Measurements from ENCODE around the gene RNF146. TPM values are rescaled to one million over a fixed set of nuclear protein-coding genes. Genes with fewer than 3 reads are reported as not detected.
"Not testable (repeated sequence)": the region's sequence is repeated elsewhere in the genome, so short reads cannot be mapped to it uniquely, and the experiment has no call there.

Gene RNF146
- polyA plus RNA-seq, 4 donors: 75.9 to 92.1 (median 91.1) TPM

DNA sequence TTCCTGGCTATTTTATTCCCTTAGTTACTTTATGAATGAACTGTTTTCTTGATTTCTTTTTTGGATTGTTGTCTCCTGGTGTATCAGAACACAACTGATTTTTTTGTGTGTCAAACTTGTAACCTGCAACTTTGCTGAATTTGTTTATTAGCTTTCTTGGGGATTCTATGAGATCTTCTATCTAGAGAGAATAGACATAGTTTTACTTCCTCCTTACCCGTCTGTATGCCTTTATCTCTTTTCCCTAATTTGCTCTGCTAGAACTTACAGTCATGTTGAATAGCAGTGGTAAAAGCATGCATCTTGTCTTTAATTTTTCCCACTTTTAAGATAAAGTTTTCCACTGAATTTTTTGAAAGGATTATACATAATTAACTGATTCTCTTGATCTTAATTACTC lies 13.2 kb downstream of the RNF146 start:
- DNase-seq (ENCODE audit: low read depth in 4 of 4, low spot score in 3 of 4): no peak

DNA sequence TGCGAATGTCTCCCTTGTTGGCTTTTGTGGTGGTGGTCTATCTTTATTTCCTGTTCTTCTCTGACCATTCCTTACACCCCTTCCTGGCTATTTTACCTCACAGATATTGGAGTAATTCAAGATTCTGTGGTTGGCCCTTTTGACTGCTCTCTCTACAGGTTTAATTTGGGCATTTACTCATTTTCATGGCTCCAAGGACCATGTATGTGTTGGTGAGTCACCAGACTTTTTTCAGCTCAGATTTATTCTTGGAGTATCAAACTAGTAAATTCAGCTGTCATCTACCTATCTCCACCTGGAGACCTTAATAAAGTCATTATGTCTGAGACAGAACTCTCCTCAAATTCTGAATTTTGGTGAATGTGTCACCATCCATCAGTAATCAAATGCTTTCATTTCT lies 15.5 kb downstream of the RNF146 start:
- DNase-seq (ENCODE audit: low read depth in 4 of 4, low spot score in 3 of 4): no peak

DNA sequence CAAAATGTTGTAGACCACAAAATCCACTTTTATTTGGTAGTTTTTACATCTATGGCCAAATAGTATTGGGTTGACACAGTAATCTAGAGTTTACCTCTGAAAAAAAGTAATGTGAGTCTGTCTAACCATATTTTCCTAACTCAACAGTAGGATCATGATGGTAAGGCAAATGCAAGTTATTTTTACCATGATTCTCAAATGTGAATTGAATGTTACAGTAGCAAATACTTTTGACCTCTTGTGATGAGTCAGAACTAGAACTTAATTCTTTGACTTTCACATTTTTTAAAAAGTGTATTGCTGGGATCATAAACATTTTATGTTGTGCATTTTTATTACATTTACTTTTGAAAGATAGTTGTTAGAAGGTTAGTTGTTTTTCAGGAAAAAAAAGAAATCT lies 22.0 kb downstream of the RNF146 start:
- DNase-seq (ENCODE audit: low read depth in 4 of 4, low spot score in 3 of 4): no peak

DNA sequence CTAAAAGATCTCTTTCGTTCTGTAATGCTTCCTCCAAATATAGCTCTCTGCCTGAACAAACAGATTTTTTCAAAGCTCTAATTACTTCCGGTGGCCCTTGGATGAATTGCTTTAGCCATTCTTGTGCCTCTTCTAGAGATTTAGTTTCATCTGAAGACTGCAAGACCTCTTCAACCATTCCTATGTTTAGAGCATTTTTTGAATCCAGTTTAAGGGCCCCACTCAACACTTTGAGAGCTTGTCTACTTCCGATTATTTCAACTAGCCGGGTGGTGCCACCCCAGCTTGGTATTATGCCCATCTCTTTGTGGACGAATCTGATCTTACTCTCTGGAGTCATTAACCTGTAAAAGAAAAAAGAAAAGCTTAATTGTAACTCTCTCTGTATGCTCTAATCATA lies 23.3 kb downstream of the RNF146 start:
- no peak for DNase-seq (ENCODE audit: low read depth in 4 of 4, low spot score in 3 of 4)

DNA sequence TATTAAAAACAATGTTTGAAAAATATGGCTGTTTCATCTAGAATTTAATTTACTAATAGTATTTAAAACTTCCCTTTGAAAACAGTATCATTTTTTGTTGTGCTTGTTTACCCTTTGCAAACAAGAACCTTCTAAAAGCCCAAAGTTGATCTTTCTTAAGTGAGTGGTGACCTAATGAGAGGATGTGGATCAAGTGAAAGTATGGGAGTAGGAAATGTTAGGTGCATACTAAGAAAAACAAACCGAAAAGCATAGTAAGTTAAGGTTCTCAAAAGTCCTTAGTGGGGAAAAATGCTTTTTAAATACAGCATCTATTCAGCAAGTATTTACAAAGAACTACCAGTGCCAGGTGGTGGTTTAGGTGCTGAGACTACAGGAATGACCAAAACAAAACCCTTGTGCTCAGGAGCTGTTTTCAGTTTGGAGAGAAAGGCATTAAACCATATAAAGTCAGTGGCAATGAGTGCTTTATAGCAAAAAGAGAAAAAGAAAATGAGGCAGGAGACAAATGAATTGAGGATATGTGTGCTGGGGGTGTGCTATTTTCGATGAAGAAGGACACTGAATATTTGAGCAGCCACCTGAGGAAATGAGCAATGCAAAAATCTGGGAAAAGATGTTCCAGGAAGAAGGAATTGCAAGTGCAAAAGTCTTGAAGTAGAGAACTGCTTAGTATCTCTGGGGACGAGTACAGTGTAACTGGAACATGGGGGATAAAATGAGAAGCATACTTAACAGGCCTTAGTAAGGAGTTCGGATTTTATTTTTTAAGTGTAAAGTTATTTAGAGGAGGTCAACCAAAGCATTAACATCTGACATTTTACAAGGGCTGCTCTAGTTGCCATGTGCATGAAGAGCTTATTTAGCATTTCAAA lies 24.0 kb downstream of the RNF146 start:
- no peak for DNase-seq (ENCODE audit: low read depth in 4 of 4, low spot score in 3 of 4)

DNA sequence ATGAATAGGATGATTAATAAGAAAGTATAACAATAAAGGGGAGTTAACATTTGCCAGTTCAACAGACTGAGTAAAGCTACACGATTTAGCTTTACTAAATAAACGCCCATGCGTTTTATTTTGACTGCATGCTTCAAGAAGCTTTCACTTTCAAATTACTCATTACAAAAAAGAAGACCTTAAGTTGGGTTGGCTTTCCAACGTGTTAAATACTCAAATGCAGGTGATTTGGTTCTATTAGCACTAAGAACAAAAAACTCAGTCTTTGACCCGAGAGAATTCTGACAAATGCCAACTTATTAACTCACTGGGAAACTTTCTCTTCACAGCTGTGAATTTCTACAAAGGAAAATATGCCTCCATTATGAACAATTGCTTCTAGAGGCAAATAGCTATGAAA lies 24.8 kb downstream of the RNF146 start:
- no peak for DNase-seq (ENCODE audit: low read depth in 4 of 4, low spot score in 3 of 4)

DNA sequence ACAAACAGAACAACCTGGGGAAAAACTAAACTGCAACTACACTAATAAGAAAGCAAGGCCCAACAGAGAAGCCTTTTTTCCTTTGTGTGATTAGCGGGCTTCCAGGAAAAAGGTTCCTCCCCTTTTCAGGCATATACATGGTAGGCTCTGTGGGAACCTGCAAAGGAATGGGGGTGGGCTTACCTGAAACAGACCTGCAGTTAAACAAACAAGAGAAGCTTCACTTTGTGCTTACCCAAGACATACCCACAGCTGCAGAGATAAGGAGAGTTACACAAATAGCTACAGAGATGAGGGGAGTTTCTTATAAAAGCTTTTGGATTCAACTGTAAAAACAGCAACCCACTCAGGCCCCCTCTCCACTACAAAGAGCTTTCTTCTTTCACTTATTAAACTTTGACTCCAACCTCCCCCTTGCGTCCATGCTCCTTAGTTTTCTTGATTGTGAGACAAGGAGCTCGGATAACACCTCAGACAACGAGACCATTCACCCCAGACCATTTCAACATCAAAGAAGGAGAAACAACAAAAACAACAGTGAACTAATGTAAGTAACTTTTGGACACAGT lies 30.9 kb downstream of the RNF146 start:
- no peak for DNase-seq (ENCODE audit: low read depth in 4 of 4, low spot score in 3 of 4)

DNA sequence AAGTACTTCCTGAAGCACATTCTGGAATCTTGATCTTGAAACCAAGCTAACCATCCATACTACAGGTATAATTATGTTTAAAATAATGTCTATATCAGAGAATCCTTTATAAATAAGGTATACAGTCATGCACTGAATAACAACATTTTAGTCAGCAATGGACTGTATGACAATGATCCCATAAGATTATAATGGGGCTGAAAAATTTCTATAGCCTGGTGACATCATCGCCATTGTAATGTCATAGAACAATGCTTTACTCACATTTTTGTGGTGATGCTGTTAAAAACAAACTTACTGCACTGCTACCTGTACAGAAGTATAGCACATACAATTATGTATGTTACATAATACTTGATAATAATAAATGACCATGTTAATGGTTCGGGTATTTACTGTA lies 31.8 kb downstream of the RNF146 start:
- no peak for DNase-seq (ENCODE audit: low read depth in 4 of 4, low spot score in 3 of 4)

DNA sequence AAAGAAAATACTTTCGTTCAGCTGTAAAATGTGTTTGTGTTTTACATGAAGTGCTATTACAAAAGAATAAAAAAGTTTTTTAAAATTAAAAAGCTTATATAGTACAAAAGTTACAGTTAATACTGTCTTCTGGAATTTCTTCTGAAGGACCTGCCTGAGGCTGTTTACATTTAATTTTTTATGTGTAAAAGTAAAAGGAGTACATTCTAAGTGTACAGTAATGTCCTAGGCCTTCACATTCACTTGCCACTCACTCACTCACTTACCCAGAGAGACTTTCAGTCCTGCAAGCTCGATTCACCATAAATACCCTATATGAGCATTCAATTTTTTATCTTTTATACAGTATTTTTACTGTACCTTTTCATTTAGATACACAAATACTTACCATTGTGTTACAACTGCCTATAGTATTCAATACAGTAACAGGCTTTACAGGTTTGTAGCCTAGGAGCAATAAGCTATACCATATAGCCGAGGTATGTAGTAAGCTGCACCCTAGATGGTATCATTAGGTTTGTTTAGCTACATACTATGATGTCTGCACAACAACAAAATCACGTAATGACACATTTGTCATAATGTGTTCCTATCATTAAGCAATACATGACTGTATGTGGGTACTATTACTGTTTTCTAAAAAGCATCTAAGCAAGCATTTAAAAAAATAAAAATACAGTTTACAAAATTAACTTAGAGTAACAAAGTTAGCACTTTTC lies 33.0 kb downstream of the RNF146 start:
- DNase-seq (ENCODE audit: low read depth in 4 of 4, low spot score in 3 of 4): no peak

DNA sequence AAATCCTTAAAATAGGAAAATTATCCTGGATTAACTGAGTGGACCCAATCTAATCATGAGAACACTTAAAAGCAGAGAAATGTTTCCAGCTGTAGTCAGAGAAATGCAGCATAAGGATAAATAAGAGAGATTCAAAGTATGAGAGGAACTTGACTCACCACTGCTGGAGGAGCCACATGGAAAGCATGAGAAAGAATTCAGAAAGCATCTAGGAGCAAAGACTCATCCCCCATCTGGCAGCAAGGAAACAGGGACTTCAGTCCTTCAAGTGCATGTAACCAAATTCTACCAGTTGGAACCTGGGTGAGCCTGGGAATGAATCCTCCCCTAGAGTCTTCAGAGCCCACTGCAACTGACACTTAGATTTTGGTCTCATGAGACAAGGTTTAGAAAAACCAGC lies 33.7 kb downstream of the RNF146 start:
- DNase-seq (ENCODE audit: low read depth in 4 of 4, low spot score in 3 of 4): no peak

DNA sequence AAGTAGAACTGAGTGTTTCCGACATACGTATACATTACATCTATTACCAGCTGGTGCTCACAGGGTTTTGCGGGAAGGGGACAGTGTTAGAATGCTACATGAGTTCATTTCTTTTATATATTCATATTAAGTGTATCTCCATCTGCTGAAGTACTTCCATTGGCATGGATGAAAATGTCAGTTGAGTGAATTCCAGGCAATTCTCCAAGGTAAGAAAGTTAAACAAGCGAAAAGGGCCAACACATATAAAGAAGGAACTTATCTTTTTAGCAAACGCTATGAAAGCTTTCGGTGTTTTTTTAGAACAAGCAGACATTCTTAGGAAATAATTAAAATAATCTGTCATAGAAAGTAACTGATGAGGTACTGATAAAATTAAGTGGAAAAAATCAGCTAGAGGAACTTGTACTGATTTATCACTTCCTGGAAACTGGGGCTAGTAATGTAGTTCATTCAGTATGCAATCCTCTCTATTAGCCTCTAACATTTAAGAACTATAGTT lies 34.6 kb downstream of the RNF146 start:
- DNase-seq (ENCODE audit: low read depth in 4 of 4, low spot score in 3 of 4): no peak

DNA sequence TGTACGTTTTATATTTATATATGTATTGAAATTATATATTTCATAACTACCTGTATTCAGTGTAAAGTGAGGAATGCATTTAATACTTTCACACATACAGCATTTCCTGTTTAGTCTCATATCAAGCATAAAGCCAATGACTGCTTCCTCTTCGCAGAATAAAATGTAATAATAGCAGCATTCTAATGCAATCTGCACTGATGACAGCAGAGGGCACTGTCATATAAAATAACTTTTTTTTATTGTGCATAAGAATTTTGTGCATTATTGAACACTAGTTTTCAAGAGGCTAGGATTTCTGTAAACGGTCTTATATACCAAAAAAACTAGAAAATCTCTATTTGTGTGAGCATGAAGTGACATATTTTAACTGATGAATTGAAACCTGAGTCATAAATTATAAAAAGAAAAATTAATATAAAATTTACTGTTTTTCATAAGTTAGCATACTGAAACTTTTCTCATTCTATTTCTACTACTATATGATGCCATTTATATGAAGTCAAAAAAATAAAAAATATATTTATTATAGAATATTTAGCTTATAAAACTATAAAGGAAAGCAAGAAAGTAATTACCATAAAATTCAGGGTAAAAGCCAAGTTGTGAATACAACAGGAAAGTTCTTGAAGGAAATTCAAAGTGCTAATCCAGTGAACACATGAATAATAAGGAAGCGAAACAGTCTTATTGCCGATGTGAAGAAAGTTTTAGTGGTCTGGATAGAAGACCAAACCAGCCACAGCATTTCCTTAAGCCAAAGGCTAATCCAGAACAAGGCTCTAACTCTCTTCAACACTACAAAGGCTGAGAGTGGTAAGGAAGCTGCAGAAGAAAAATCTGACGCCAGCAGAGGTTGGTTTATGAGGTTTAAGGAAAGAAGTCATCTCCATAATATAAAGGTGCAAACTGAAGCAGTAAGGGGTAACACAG lies 36.3 kb downstream of the RNF146 start:
- peak in 3 of 4 donors; percentile 14 to 28 (median 21) for DNase-seq (ENCODE audit: low read depth in 4 of 4, low spot score in 3 of 4)

DNA sequence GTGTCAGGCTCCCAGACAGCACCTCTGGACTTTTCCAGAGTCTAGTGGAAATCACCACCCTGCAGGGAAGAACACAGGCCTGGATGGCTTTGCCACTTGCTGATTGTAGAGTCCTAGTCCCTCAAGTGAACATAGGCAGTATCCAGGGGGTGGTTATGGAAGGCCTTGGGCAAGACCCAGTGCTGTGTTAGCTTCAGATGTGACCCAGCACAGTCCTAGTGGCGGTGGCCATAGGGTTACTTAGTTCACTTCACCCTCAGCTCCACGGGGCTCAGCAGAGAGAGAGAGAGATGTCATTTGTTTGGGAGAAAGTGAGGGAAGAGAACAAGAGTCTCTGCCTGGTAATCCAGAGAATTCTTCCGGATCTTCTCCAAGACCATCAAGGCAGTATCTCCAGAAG lies 37.3 kb downstream of the RNF146 start:
- DNase-seq (ENCODE audit: low read depth in 4 of 4, low spot score in 3 of 4): no peak

DNA sequence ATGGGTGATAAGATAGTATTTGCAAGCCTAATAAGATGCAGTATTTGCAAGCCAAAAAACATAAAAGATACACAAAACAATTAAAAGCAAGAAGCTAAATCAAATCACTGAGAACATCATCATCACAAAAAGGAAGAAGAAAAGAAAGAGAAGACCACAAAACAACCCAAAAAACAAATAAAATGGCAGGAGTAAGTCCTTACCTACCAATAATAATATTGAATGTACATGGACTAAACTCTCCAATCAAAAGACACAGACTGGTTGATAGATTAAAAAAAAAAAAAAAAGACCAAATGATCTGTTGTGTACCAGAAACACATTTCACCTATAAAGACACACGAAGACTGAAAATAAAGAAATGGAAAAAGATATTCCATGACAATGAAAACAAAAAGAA lies 39.1 kb downstream of the RNF146 start:
- no peak for DNase-seq (ENCODE audit: low read depth in 4 of 4, low spot score in 3 of 4)

DNA sequence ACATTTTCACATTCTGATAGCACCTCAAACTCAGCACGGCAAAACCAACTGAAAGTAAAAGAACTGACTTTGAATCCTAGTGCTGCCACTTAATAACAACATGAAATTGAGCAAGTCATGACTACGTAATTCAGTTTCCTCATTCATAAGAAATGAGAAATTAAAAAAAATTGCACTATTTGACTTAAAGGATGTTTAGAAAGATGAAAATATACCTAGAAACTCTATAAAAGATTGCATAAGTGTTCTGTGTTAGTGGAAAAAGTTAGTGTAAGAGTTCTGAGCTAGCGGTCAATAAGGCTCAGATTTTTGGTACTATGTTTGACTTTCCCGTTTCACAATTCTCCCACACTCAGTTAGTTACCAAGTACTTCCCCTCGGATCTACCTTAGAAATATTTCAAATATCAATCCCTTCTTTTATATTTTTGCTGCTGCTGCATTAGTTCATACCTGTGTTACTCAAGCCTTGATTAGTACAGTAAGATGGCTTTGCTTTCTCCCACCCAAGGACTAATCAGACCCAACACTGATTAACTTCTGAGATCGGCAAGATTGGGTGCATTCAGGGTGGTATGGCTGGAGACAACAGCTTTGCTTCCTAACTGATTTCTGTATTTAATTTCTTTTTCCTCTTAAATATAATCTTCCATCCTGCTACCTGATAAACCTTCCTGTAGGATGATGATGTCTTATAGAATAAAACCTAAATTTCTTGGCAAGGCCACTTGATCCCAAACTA lies 50.9 kb downstream of the RNF146 start:
- DNase-seq (ENCODE audit: low read depth in 4 of 4, low spot score in 3 of 4): no peak

DNA sequence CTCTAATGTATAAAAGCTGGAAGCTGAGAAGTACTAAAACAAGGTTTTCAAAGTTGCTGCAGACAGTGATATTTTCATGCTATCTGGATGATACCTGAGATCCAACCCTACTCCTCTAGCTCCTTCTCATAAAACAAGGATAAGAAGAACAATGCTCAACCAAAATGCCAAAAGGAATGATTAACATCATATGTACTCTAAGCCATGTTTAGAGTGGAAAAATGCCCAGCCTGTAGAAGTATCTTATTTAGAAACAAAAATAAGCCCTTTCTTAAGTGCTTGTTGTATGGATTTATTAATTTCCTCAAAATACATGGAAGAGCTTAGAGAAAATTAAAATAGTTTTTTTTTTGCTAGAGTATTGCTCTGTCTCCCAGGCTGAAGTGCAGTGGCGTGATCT lies 53.0 kb downstream of the RNF146 start:
- no peak for DNase-seq (ENCODE audit: low read depth in 4 of 4, low spot score in 3 of 4)

DNA sequence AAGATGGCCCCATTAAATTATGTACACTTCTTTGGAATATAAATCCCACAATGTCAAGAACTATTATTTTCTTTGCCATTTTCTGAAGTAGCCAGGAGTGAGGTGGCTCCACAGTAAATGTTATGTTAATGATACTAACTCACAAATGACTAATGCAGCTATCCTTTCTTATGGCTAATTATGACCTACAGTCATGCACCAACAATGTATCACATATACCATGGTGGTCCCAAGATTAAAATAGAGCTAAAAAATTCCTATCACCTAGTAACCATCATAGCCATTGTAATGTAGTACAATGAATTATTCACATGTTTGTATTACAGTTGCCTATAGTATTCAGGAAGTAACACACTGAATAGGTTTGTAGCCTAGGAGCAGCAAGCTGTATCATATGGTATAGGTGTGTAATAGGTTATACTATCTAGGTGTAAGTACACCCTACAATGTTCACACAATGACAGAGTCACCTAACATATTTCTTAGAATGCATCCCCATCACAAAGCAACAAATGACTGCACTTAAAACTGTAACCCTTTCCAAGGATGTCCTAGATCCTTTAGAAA lies 61.5 kb downstream of the RNF146 start:
- DNase-seq (ENCODE audit: low read depth in 4 of 4, low spot score in 3 of 4): no peak

DNA sequence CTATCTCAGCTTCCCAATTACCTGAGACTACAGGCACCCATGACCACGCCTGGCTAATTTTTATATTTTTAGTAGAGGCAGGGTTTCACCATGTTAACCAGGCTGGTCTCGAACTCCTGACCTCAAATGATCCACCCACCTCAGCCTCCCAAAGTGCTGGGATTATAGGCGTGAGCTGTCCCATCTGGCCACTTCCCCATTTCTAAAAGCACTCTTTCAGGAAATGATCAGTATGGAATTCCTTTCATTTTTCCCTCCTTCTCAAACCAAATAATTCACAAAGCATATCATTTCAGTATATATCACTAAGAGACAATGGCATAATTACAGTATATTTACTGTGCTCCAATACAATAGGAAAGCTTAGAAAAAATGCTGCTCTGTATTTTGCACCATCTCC lies 64.6 kb downstream of the RNF146 start:
- not testable (repeated sequence) for DNase-seq (ENCODE audit: low read depth in 4 of 4, low spot score in 3 of 4)

DNA sequence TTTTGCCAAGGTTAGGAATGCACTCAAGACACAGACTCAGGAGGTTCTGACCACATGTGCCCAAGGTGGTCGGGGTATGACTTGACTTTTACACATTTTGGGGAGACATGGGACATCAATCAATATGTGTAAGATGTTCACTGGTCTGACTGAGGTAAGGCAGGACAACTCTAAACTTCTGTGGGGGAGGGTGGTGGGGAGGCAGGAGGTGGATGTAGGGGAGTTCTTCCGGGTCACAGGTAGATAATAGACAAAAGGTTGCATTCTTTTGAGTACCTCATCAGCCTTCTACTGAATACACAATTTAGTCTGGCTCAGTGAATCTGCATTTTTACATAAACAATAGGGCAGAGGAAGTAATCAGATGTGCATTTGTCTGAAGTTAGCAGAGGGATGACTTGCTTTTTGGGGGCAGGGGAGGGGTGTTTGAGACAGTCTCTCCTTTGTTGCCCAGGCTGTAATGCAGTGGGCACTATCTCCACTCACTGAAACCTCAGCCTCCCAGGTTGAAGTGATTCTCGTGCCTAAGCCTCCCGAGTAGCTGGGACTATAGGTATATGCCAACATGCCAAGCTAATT lies 65.8 kb downstream of the RNF146 start:
- DNase-seq (ENCODE audit: low read depth in 4 of 4, low spot score in 3 of 4): no peak
